Measurements from ENCODE around the gene DAG1.

Gene DAG1

GRCh38 chr3:49539659-49540560, 69.8 kb downstream of the DAG1 start:
- Histone ChIP-seq H3K9ac (ENCODE audit: insufficient read length) (peak overlapping the region; percentile 14), H3K9me3 (ENCODE audit: low read depth, low read length) (no peaks in the 10 kb centered on the region), H3K36me3 (ENCODE audit: insufficient read depth, low read length) (no peaks in the 10 kb centered on the region), H3K4me3 (peak overlapping the region; percentile 75), H3K27ac (no peak overlapping the region)
- DNase-seq (ENCODE audit: low read depth, low spot score), result no peak
- peak; percentile 51; the same call in 1 of the 2 replicates for TF ChIP-seq POLR2AphosphoS5 (IDR thresholded peaks at IDR 0.05; ENCODE audit: borderline replicate concordance, low read depth, low read length)
- no peak for TF ChIP-seq FOXP2 (optimal IDR thresholded peaks at IDR 0.05; ENCODE audit: control extremely low read depth, extremely low read length, insufficient read depth)

GRCh38 chr3:49552087-49552486, 82.0 kb downstream of the DAG1 start:
- no peaks in the 10 kb centered on the region for H3K9me3 ChIP-seq (ENCODE audit: low read depth, low read length)
- no peaks in the 10 kb centered on the region for H3K36me3 ChIP-seq (ENCODE audit: insufficient read depth, low read length)
- TF ChIP-seq FOXP2 (optimal IDR thresholded peaks at IDR 0.05; ENCODE audit: control extremely low read depth, extremely low read length, insufficient read depth) (no peak), POLR2AphosphoS5 (IDR thresholded peaks at IDR 0.05; ENCODE audit: borderline replicate concordance, low read depth, low read length) (no peak), EZH2 (IDR thresholded peaks at IDR 0.05) (no peak)
- no peak overlapping the region for H3K4me3 ChIP-seq
- no peak overlapping the region for H3K9ac ChIP-seq (ENCODE audit: insufficient read length)
- no peak overlapping the region for H3K27ac ChIP-seq
- no peak for DNase-seq (ENCODE audit: low read depth, low spot score)

GRCh38 chr3:49553324-49553691, 83.2 kb downstream of the DAG1 start:
- H3K9ac ChIP-seq (ENCODE audit: insufficient read length), result no peak overlapping the region
- H3K4me3 ChIP-seq, result peak overlapping the region; percentile 84
- TF ChIP-seq POLR2AphosphoS5 (IDR thresholded peaks at IDR 0.05; ENCODE audit: borderline replicate concordance, low read depth, low read length) (no peak), FOXP2 (optimal IDR thresholded peaks at IDR 0.05; ENCODE audit: control extremely low read depth, extremely low read length, insufficient read depth) (no peak), EZH2 (IDR thresholded peaks at IDR 0.05) (no peak)
- H3K36me3 ChIP-seq (ENCODE audit: insufficient read depth, low read length), result no peaks in the 10 kb centered on the region
- no peak overlapping the region for H3K27ac ChIP-seq
- no peak for DNase-seq (ENCODE audit: low read depth, low spot score)
- no peaks in the 10 kb centered on the region for H3K9me3 ChIP-seq (ENCODE audit: low read depth, low read length)

- no peaks in the 10 kb centered on the region for H3K36me3 ChIP-seq (ENCODE audit: insufficient read depth, low read length)
- peak within 1 kb of the TSS; percentile 84 for H3K4me3 ChIP-seq
- H3K9ac ChIP-seq (ENCODE audit: insufficient read length), result peak within 1 kb of the TSS; percentile 75
- H3K27ac ChIP-seq, result no peak within 1 kb of the TSS
- DNase-seq (ENCODE audit: low read depth, low spot score), result peak; percentile 8
- TF ChIP-seq EZH2 (IDR thresholded peaks at IDR 0.05), result no peak
- peak; percentile 70; the same call in 1 of the 2 replicates for TF ChIP-seq POLR2AphosphoS5 (IDR thresholded peaks at IDR 0.05; ENCODE audit: borderline replicate concordance, low read depth, low read length)
- no peaks in the 10 kb centered on the region for H3K9me3 ChIP-seq (ENCODE audit: low read depth, low read length)
Observed at GRCh38 chr3:49553692-49554632, 83.9 kb downstream of the DAG1 start, which contains the start of gene BSN. Gene BSN, plus strand, starts transcription at chr3:49554477. Its CDS starts 126 bp downstream, at chr3:49554603.

- peak overlapping the region; percentile 61 for H3K4me3 ChIP-seq
- H3K27ac ChIP-seq, result no peak overlapping the region
- TF ChIP-seq FOXP2 (optimal IDR thresholded peaks at IDR 0.05; ENCODE audit: control extremely low read depth, extremely low read length, insufficient read depth) (no peak), POLR2AphosphoS5 (IDR thresholded peaks at IDR 0.05; ENCODE audit: borderline replicate concordance, low read depth, low read length) (no peak), EZH2 (IDR thresholded peaks at IDR 0.05) (no peak)
- no peak for DNase-seq (ENCODE audit: low read depth, low spot score)
- H3K9me3 ChIP-seq (ENCODE audit: low read depth, low read length), result no peaks in the 10 kb centered on the region
- H3K9ac ChIP-seq (ENCODE audit: insufficient read length), result no peak overlapping the region
- no peaks in the 10 kb centered on the region for H3K36me3 ChIP-seq (ENCODE audit: insufficient read depth, low read length)
Observed at GRCh38 chr3:49554633-49555265, 84.7 kb downstream of the DAG1 start.

- Histone ChIP-seq H3K9me3 (ENCODE audit: low read depth, low read length) (no peaks in the 10 kb centered on the region), H3K27ac (no peak overlapping the region), H3K9ac (ENCODE audit: insufficient read length) (no peak overlapping the region), H3K4me3 (no peak overlapping the region), H3K36me3 (ENCODE audit: insufficient read depth, low read length) (no peaks in the 10 kb centered on the region)
- DNase-seq (ENCODE audit: low read depth, low spot score), result no peak
- TF ChIP-seq FOXP2 (optimal IDR thresholded peaks at IDR 0.05; ENCODE audit: control extremely low read depth, extremely low read length, insufficient read depth), result no peak
Observed at GRCh38 chr3:49556500-49557275, 86.6 kb downstream of the DAG1 start.

- Histone ChIP-seq H3K36me3 (ENCODE audit: insufficient read depth, low read length) (no peaks in the 10 kb centered on the region), H3K9me3 (ENCODE audit: low read depth, low read length) (no peaks in the 10 kb centered on the region), H3K4me3 (no peak overlapping the region), H3K9ac (ENCODE audit: insufficient read length) (no peak overlapping the region), H3K27ac (no peak overlapping the region)
- DNase-seq (ENCODE audit: low read depth, low spot score), result no peak
- TF ChIP-seq POLR2AphosphoS5 (IDR thresholded peaks at IDR 0.05; ENCODE audit: borderline replicate concordance, low read depth, low read length), result no peak
- no peak for TF ChIP-seq FOXP2 (optimal IDR thresholded peaks at IDR 0.05; ENCODE audit: control extremely low read depth, extremely low read length, insufficient read depth)
- no peak for TF ChIP-seq EZH2 (IDR thresholded peaks at IDR 0.05)
Observed at GRCh38 chr3:49563040-49563578, 93.0 kb downstream of the DAG1 start.

Data from SK-N-MC (cell line).